IPS-18a (cell line): Measurements from ENCODE around the gene GREM1.

Experiments used
- H3K27ac ChIP-seq: one replicate; pipeline ENCODE4 v1.5.1; 2013; ENCODE audit warnings: low read length
- H3K27me3 ChIP-seq: one replicate; pipeline ENCODE4 v1.6.1; 2013; ENCODE audit warnings: mild to moderate bottlenecking, low read length; ENCODE audit not compliant: control insufficient read depth, insufficient read depth
- H3K36me3 ChIP-seq: one replicate; pipeline ENCODE4 v1.6.1; 2013; ENCODE audit warnings: low read depth, low read length; ENCODE audit not compliant: control insufficient read depth
- H3K4me1 ChIP-seq: one replicate; pipeline ENCODE4 v1.6.1; 2013; ENCODE audit warnings: low read depth, low read length; ENCODE audit not compliant: control insufficient read depth
- H3K4me3 ChIP-seq: one replicate; pipeline ENCODE4 v1.5.1; 2013; ENCODE audit warnings: low read length
- H3K9ac ChIP-seq: one replicate; pipeline ENCODE4 v1.6.1; 2013; ENCODE audit warnings: mild to moderate bottlenecking, low read length, moderate library complexity
- H3K9me3 ChIP-seq: one replicate; pipeline ENCODE4 v1.6.1; 2013; ENCODE audit warnings: low read depth, low read length; ENCODE audit not compliant: control insufficient read depth

The GREM1 gene

DNA sequence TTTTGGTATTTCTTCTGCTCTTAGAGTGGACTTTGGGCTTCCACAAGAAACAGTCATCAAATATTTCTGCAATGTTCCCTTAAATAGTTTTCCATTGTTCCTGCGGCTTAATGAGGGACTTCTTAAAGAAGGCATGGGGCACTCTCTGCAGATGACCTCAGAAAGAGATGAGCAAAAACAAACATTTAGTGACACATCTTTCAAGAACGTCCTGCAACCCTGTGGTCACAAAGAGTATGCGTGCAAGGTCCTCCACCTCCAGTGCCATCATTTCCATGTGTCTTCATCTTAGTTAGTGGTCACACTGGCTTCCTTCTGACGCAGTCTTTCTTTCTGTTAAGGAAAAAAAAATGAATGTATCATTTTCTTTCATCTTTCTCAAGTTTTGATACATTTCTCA lies 56.2 kb downstream of the GREM1 start:
- Histone ChIP-seq H3K4me1 (no peaks in the 10 kb centered on the region), H3K36me3 (no peaks in the 10 kb centered on the region), H3K4me3 (no peak overlapping the region), H3K9ac (no peak overlapping the region), H3K27me3 (no peaks in the 10 kb centered on the region), H3K27ac (no peak overlapping the region), H3K9me3 (peaks cover 3% of the 10 kb centered on the region)

DNA sequence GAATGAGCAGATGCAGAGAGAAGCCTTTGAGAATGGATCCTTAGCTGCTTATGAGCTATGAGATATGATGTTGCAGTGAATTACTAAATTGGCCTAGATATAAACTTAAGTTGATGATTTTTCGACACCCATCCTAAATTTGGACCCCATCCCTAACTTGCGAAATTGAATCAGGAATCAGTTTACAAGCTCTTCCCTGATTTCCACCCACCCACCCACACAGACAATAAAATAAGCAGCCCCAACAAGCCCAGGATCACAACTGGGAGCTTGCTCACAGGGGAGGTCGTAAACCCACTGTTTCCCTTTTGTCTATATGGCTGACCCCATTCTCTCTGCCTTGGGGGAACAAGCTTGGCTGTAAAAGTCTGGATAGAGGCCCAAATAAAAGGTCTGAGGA lies 57.3 kb downstream of the GREM1 start:
- H3K27ac ChIP-seq: no peak overlapping the region
- no peaks in the 10 kb centered on the region for H3K4me1 ChIP-seq

DNA sequence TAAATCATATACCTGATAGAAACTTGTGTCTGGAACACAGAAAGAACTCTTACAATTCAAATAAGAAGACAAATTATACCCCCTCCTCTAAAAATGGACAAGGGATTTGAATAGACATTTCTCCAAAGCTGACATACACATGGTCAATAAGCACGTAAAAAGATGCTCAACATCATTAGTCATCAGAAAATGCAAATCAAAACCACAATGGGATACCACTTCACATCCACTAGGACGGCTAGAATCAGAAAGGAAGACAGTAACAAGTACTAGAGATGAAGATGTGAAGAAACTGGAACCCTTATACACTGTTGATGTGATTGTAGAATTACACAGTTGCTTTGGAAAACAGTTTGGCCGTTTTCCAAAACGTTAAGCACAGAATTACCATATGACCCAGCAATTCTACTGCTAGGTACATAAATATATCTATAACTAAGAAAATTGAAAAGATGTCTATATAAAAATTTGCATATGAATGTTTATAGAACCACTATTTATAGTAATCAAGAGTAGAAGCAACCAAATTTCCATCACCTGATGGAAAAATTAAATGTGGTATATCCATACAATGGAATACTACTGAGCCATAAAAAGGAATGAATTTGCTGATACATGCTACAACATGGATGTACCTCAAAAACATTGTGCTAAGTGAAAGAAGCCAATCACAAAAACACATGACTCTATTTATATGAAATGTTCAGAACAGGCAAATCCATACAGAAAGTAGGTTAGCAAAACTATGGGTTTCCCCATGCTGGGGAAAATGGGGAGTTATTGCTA lies 60.8 kb downstream of the GREM1 start:
- no peaks in the 10 kb centered on the region for H3K36me3 ChIP-seq
- H3K4me1 ChIP-seq: no peaks in the 10 kb centered on the region
- no peak overlapping the region for H3K9ac ChIP-seq
- H3K9me3 ChIP-seq: peaks cover 4% of the 10 kb centered on the region
- H3K4me3 ChIP-seq: no peak overlapping the region
- no peak overlapping the region for H3K27ac ChIP-seq
- H3K27me3 ChIP-seq: no peaks in the 10 kb centered on the region

More for the DNA sequence above, 57.3 kb downstream of the GREM1 start:
- H3K9ac ChIP-seq: no peak overlapping the region
- no peaks in the 10 kb centered on the region for H3K36me3 ChIP-seq
- peaks cover 4% of the 10 kb centered on the region for H3K9me3 ChIP-seq
- H3K4me3 ChIP-seq: no peak overlapping the region
- H3K27me3 ChIP-seq: no peaks in the 10 kb centered on the region

- Histone ChIP-seq H3K4me1 (no peaks in the 10 kb centered on the region), H3K4me3 (no peak overlapping the region), H3K27me3 (no peaks in the 10 kb centered on the region), H3K36me3 (no peaks in the 10 kb centered on the region), H3K9me3 (peaks cover 4% of the 10 kb centered on the region), H3K27ac (no peak overlapping the region), H3K9ac (no peak overlapping the region)
These were observed 64.0 kb downstream of the GREM1 start for GRCh38 chr15:32781781-32782180.

DNA sequence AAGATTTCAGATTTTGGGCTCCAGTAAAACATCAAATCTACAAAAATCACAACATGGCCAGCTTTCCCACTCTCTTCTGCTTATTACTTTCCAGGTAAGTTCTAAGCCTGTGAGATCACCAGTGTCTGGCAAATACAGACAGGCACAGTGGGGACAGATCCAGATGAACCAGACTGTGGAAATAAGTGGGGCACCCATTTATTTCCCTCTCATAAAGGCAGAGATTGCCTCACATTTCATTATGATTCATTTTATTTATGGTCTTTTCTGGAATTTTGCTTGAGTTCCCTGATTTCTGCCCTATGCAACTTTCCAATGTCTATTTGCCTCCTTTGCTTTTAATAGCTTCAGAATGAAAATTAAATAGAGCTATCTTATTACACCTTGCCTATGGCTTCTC lies 66.8 kb downstream of the GREM1 start:
- H3K4me1 ChIP-seq: no peaks in the 10 kb centered on the region
- H3K4me3 ChIP-seq: no peak overlapping the region
- no peak overlapping the region for H3K9ac ChIP-seq
- H3K27ac ChIP-seq: no peak overlapping the region
- no peaks in the 10 kb centered on the region for H3K9me3 ChIP-seq
- no peaks in the 10 kb centered on the region for H3K36me3 ChIP-seq
- H3K27me3 ChIP-seq: no peaks in the 10 kb centered on the region

DNA sequence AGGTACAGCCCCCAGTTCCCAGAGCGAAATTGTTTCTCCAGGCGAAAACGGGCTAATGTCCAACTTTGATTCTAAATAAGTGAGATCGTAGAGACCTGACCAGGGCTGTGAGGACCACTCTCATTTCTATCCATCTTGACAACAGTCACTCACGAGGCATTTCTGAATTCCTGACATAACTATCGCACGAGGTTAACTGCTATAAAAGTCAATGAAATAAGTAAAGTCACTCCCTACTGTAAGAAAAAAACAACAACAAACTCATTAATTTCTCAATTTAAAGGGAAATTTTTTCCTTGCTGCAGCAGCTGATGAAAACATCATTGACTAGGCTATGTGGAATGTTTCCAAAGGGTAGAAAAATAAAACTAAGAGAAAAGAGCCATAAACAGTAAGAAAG lies 69.1 kb downstream of the GREM1 start:
- no peaks in the 10 kb centered on the region for H3K36me3 ChIP-seq
- H3K27me3 ChIP-seq: no peaks in the 10 kb centered on the region
- H3K9ac ChIP-seq: no peak overlapping the region
- no peaks in the 10 kb centered on the region for H3K4me1 ChIP-seq
- no peaks in the 10 kb centered on the region for H3K9me3 ChIP-seq
- no peak overlapping the region for H3K27ac ChIP-seq
- H3K4me3 ChIP-seq: no peak overlapping the region

GRCh38 chr15:32787949-32788348 lies 70.1 kb downstream of the GREM1 start:
- Histone ChIP-seq H3K4me3 (no peak overlapping the region), H3K9ac (no peak overlapping the region), H3K36me3 (no peaks in the 10 kb centered on the region), H3K4me1 (no peaks in the 10 kb centered on the region), H3K27me3 (no peaks in the 10 kb centered on the region), H3K27ac (no peak overlapping the region), H3K9me3 (no peaks in the 10 kb centered on the region)

GRCh38 chr15:32790352-32790999 lies 72.7 kb downstream of the GREM1 start:
- H3K27me3 ChIP-seq: no peaks in the 10 kb centered on the region
- H3K4me1 ChIP-seq: no peaks in the 10 kb centered on the region
- no peak overlapping the region for H3K27ac ChIP-seq
- H3K9ac ChIP-seq: no peak overlapping the region
- H3K4me3 ChIP-seq: no peak overlapping the region
- H3K36me3 ChIP-seq: no peaks in the 10 kb centered on the region
- no peaks in the 10 kb centered on the region for H3K9me3 ChIP-seq

DNA sequence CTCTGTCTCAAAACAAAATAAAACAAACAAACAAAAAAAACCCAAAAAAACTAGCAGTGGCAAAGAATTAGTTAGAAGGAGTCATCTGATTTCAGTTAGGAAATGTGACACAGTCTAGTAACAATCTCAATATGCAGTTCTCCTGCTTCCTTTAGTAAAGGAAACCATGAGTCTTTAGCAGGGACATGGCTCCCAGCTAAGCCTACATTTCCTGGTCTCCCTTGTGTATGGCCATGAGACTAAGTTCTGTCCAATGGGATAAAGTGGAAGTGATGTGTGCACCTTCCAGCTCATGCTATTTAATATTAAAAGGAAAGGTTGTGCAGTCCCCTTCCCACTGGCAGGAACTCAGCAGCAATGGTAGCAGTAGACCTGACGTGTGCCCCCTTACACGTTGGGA lies 74.6 kb downstream of the GREM1 start:
- Histone ChIP-seq H3K9me3 (no peaks in the 10 kb centered on the region), H3K36me3 (no peaks in the 10 kb centered on the region), H3K4me1 (no peaks in the 10 kb centered on the region), H3K9ac (no peak overlapping the region), H3K27me3 (no peaks in the 10 kb centered on the region), H3K4me3 (no peak overlapping the region), H3K27ac (no peak overlapping the region)
